ENCODE results near the gene OR6K6.

DNA sequence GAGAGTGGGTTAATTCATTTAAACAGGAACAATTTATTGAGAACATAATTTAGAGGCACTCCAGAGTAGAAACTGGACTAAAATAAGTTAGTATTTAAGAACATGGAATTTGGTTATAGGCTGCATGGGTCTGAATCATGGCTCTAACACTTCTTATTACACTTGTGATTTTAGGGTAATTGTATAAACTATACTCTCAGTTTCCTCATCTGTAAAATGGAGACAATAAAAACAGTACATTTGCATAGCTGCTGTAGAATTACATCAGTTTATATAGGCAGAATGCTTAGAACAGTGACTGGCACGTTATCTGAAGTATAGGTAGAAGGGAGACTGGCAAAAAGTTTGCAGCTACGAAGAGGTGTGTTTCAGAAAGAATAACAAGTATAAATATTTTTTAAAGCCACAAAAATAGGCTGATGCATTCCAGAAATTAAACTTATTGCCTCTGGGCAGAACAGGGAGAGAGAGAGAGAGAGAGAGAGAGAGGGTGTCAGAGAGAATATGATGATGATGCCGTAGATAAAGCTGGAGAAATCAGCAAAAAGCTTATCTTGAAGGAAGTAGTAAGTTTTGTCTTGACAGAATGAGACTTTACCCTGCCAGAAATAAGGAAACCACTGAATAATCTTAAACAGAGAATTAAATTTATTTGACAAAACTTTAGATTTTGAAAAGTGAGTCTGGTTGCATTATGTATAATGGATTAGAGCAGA is 25.9 kb upstream of the OR6K6 start:
- TF ChIP-seq EZH2phosphoT487 (IDR thresholded peaks at IDR 0.05; ENCODE audit: borderline replicate concordance, low read length) = no peak
- TF ChIP-seq, protein P1, sequence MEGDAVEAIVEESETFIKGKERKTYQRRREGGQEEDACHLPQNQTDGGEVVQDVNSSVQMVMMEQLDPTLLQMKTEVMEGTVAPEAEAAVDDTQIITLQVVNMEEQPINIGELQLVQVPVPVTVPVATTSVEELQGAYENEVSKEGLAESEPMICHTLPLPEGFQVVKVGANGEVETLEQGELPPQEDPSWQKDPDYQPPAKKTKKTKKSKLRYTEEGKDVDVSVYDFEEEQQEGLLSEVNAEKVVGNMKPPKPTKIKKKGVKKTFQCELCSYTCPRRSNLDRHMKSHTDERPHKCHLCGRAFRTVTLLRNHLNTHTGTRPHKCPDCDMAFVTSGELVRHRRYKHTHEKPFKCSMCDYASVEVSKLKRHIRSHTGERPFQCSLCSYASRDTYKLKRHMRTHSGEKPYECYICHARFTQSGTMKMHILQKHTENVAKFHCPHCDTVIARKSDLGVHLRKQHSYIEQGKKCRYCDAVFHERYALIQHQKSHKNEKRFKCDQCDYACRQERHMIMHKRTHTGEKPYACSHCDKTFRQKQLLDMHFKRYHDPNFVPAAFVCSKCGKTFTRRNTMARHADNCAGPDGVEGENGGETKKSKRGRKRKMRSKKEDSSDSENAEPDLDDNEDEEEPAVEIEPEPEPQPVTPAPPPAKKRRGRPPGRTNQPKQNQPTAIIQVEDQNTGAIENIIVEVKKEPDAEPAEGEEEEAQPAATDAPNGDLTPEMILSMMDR (IDR thresholded peaks at IDR 0.05; ENCODE audit: low read depth, low read length, poor library complexity, severe bottlenecking) = no peak
